Activated naive CD4-positive, alpha-beta T cell treated with anti-CD3 and anti-CD28 coated beads, Interleukin-2, amount 10 ng/mL, durations not matched to agents 5 hours and 36 hours (primary cell): ENCODE results near the gene ZNF605. TPM values are rescaled to one million over a fixed set of nuclear protein-coding genes. Genes with fewer than 3 reads are reported as not detected.

Source experiments
- total RNA-seq, 2 experiments: library from RNA; stranded (reverse); gene quantifications; one replicate each; pipeline ENCODE4 v1.2.3, GENCODE V29; 2021

Gene ZNF605
- 10 to 100 TPM; 11.3 to 11.7 TPM for total RNA-seq

DNA sequence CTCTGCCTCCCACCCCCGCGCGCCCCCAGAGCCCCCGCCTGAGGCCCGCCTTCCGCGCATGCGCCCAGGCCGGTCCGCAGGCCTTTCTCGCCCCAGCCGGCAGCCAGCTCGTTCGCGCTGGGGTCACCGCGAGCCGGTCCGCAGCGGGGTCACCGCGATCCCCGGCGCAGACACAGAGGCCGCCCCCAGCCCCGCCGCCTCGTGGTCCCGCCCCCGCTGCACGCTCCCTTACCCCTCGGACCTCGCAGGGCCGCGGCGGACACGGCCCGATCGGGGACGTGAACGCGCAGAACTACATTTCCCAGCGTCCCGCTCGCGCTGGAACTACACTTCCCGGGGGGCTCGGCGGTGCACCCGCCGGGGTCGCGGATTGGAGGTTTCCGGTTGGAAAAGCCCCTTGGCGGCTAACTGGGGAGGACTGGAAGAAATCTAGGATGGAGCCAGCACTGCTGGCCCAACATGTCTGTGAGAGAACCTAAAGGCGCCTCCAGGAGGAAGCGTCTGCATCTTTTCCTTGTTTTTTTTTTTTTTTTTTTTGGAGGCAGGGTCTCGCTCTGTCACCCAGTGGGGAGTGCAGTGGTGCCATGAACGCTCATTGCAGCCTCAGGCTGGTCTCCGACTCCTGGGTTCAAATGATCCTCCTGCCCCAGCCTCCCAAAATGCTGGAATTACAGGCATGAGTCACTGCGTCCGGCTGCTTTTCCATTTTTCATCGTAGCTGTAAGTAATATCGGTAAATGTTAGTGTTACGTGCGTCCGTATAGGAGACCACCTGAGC lies at the start of gene ZNF605:
ZNF605 (minus strand) TSS at position 296 of the 778 bp plus-strand sequence. CDS start 10,671 bp downstream, outside the sequence.

GRCh38 chr12:132986001-132986884 lies 30.1 kb upstream of the ZNF605 start, which contains the start of gene ZNF26:
Gene ZNF26, plus strand, starts transcription at chr12:132986367. Its CDS starts 474 bp downstream, at chr12:132986841.

GRCh38 chr12:132887513-132888351 lies 68.4 kb downstream of the ZNF605 start, which contains the start of gene CHFR:
Gene CHFR, minus strand, starts transcription at chr12:132887605. Its CDS starts 277 bp downstream, at chr12:132887328.

Other genes starting within 250 kb of the ZNF605 start
- gene PGAM5, start 245.5 kb downstream of the ZNF605 start, total RNA-seq = 10 to 100 TPM; 36.9 to 38.8 TPM
- gene ANKLE2, start 194.5 kb downstream of the ZNF605 start, total RNA-seq = 10 to 100 TPM; 77.1 to 86.1 TPM
- gene GOLGA3, start 127.4 kb downstream of the ZNF605 start, total RNA-seq = 10 to 100 TPM; 51.1 to 52.2 TPM
- gene CHFR, start 68.7 kb downstream of the ZNF605 start, total RNA-seq = 10 to 100 TPM; 88.5 to 93.7 TPM
- gene ZNF26, start 30.1 kb upstream of the ZNF605 start, total RNA-seq = 10 to 100 TPM; 20.3 to 21.8 TPM
- gene ZNF84, start 81.2 kb upstream of the ZNF605 start, total RNA-seq = 10 to 100 TPM; 25.8 TPM
- 10 to 100 TPM; 16.3 to 19.5 TPM for gene ZNF140, start 124.6 kb upstream of the ZNF605 start, total RNA-seq
- gene ZNF891, start 174.0 kb upstream of the ZNF605 start, total RNA-seq = 1 to 10 TPM; 3.0 to 3.4 TPM
- 1 to 10 TPM; 9.2 TPM for gene ZNF10, start 174.3 kb upstream of the ZNF605 start, total RNA-seq
- 10 to 100 TPM; 19.6 to 20.8 TPM for gene ZNF268, start 225.2 kb upstream of the ZNF605 start, total RNA-seq